Nephron (organoid): ENCODE measurements around the gene TMEM247.

Experiments
- H3K27ac Mint-ChIP-seq, 3 experiments: 2 replicates each; pipeline ENCODE4 v1.8.0; 2020; ENCODE audit warnings: mixed read lengths in 3 of 3, mild to moderate bottlenecking in 2 of 3, moderate library complexity in 1 of 3
- H3K27me3 Mint-ChIP-seq: 2 replicates; pipeline ENCODE4 v1.8.0; 2021; ENCODE audit warnings: low read depth, mild to moderate bottlenecking, moderate library complexity, mixed read lengths
- H3K36me3 Mint-ChIP-seq: 2 replicates; pipeline ENCODE4 v1.8.0; 2020; ENCODE audit warnings: low read depth, mixed read lengths
- H3K4me1 Mint-ChIP-seq: 2 replicates; pipeline ENCODE4 v1.8.0; 2020; ENCODE audit warnings: mixed read lengths
- H3K4me3 Mint-ChIP-seq, 3 experiments: 2 replicates each; pipeline ENCODE4 v1.8.0; 2020; ENCODE audit warnings: mild to moderate bottlenecking in 3 of 3, mixed read lengths in 3 of 3, moderate library complexity in 2 of 3
- H3K9me3 Mint-ChIP-seq: 2 replicates; pipeline ENCODE4 v1.8.0; 2020; ENCODE audit warnings: mixed read lengths
- CTCF ChIP-seq, 3 experiments: fragments of 200-600 bp; sonication (generic); IDR thresholded peaks; one replicate each; pipeline ENCODE4 v1.5.0; 2021; ENCODE audit warnings: antibody characterized with exemption in 3 of 3; ENCODE audit not compliant: unreplicated experiment in 3 of 3

The TMEM247 gene

GRCh38 chr2:46448111-46448510 lies 31.3 kb upstream of the TMEM247 start:
- Mint-ChIP-seq H3K4me3 (no peak overlapping the region), H3K27ac (no peak overlapping the region), H3K4me1 (no peaks in the 10 kb centered on the region), H3K9me3 (peaks cover 22% of the 10 kb centered on the region), H3K27me3 (no peaks in the 10 kb centered on the region), H3K36me3 (no peaks in the 10 kb centered on the region)
- no peak for TF ChIP-seq CTCF (IDR thresholded peaks at IDR 0.05; ENCODE audit: unreplicated experiment in 3 of 3)

- Mint-ChIP-seq H3K36me3 (no peaks in the 10 kb centered on the region), H3K4me1 (no peaks in the 10 kb centered on the region), H3K27me3 (no peaks in the 10 kb centered on the region), H3K27ac (no peak overlapping the region), H3K9me3 (peaks cover 22% of the 10 kb centered on the region), H3K4me3 (no peak overlapping the region)
- TF ChIP-seq CTCF (IDR thresholded peaks at IDR 0.05; ENCODE audit: unreplicated experiment in 3 of 3): no peak
These were observed 30.7 kb upstream of the TMEM247 start for GRCh38 chr2:46448641-46449040.

- Mint-ChIP-seq H3K27ac (no peak overlapping the region), H3K4me3 (no peak overlapping the region), H3K27me3 (peaks cover 3% of the 10 kb centered on the region), H3K9me3 (peaks cover 20% of the 10 kb centered on the region), H3K36me3 (no peaks in the 10 kb centered on the region), H3K4me1 (no peaks in the 10 kb centered on the region)
- TF ChIP-seq CTCF (IDR thresholded peaks at IDR 0.05; ENCODE audit: unreplicated experiment in 3 of 3): no peak
These were observed 29.7 kb upstream of the TMEM247 start for GRCh38 chr2:46449700-46450099.

- H3K27me3 Mint-ChIP-seq: peaks cover 3% of the 10 kb centered on the region
- TF ChIP-seq CTCF (IDR thresholded peaks at IDR 0.05; ENCODE audit: unreplicated experiment in 3 of 3): no peak
- no peaks in the 10 kb centered on the region for H3K4me1 Mint-ChIP-seq
- H3K4me3 Mint-ChIP-seq: no peak overlapping the region
- H3K36me3 Mint-ChIP-seq: no peaks in the 10 kb centered on the region
- H3K27ac Mint-ChIP-seq: no peak overlapping the region
- H3K9me3 Mint-ChIP-seq: peaks cover 10% of the 10 kb centered on the region
These were observed 28.1 kb upstream of the TMEM247 start for GRCh38 chr2:46451131-46451711.

GRCh38 chr2:46456789-46457188 lies 22.6 kb upstream of the TMEM247 start:
- Mint-ChIP-seq H3K27ac (no peak overlapping the region), H3K4me3 (no peak overlapping the region), H3K27me3 (peaks cover 3% of the 10 kb centered on the region), H3K4me1 (peaks cover 28% of the 10 kb centered on the region), H3K36me3 (no peaks in the 10 kb centered on the region), H3K9me3 (no peaks in the 10 kb centered on the region)
- no peak for TF ChIP-seq CTCF (IDR thresholded peaks at IDR 0.05; ENCODE audit: unreplicated experiment in 3 of 3)

GRCh38 chr2:46458763-46459500 lies 20.4 kb upstream of the TMEM247 start:
- Mint-ChIP-seq H3K9me3 (no peaks in the 10 kb centered on the region), H3K4me3 (no peak overlapping the region), H3K4me1 (peaks cover 28% of the 10 kb centered on the region), H3K27ac (peak overlapping the region; percentile 75 to 90 (median 81)), H3K36me3 (no peaks in the 10 kb centered on the region), H3K27me3 (peaks cover 3% of the 10 kb centered on the region)
- no peak for TF ChIP-seq CTCF (IDR thresholded peaks at IDR 0.05; ENCODE audit: unreplicated experiment in 3 of 3)
